Astrocyte of the hippocampus (primary cell): ENCODE results near the gene KSR1.
A peak's percentile ranks its signal among the peaks of the same experiment; 100 is the strongest.

Experiments used
- DNase-seq: peaks from one replicate; pipeline ENCODE4 v3.0.0; 2011; ENCODE audit warnings: low read depth, low spot score

The KSR1 gene

DNA sequence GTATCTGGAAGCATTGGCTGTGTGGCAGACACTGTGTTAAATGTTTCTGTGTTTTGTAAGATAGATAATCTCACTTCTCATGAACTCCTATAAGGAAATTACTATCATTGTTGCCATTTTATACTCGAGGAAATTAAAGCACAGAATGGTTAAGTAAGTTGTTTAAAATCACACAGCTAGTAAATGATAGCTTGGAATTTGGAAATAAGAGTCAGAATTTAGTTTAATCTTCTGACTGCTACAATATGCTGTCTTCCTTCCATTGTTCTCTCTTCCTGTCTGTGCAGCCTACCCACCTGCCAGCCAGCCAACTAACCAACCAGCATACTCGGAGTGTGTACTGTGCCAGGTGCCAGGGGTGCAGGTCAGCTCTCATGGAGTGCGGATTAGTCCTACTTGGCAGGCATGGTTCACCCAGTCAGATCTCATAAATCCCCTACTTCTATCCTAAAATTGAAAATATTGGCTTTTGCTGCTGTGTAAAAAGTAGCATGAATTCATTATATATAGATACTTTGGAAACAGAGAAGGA is 94.8 kb downstream of the KSR1 start:
- no peak for DNase-seq

DNA sequence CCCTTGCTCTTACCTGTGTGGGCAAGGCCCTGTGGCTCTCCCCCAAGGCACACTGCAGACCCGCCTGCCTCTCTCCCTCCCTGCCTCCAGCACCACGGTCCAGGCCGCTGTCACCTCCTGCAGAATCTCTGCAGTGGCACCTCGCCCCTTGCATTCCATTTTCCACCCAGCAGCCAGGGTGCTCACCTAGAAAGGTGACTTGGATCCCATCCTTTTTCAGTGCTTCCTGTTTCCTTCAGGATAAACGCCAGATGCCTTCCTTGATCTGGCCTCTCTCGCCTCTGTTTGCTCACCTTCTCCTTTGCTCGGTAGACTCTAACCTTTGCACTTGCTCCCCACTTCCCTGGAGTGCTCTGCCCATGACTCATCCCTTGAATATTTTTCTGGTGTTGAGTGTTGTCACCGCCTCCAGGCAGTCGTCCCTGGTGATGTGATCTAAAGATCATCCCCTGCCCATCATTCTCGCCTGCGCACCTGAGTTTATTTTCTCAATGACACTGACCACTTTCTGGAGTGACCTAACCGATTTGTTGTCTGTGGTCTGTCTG is 95.5 kb downstream of the KSR1 start:
- no peak for DNase-seq

DNA sequence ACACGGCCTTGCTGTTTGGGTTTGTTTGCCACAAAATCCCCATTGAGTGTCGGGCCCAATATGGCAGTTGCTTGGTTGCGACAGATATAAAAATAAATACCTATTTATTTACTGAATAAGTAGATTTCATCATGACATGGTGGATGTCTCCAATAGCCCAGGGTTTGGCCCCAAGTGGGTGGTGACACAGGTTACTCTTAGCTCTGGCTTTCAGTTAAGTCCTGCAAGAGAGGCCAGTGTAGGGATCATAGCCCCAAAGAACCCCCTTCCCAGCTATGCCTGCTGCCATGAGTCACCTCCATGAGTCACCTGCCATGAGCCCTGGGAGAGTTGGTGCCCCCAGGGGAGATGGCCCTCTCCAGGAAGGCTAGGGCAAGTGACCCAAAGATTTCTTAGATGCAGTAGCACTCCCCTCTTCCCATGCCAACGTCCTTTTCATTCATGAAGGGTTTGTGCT is 96.1 kb downstream of the KSR1 start:
- peak; percentile 70 for DNase-seq

DNA sequence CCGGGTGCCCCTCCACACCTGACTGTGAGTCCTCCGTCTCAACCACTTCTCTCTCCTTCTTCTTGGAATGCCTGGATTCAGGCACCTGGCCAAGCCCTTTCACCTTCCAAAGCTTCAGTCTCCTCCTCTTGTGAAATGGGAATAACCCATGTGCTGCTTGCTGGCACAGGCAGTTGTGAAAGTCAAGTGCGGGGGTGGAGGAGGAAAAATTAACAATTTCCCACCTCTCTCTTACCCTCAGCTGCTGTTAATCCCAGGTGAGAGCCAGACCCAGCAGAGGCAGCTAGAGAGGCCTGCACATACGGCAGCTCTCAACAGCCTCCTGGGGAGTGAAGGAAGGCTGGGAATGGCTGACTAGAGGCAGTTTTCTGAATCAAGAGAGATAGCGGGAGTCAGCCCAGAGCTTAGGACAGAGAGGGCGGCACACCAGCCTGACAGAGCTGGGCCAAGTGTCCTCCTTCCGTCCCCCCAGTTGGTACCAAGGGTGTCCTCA is 96.8 kb downstream of the KSR1 start:
- DNase-seq, result no peak

DNA sequence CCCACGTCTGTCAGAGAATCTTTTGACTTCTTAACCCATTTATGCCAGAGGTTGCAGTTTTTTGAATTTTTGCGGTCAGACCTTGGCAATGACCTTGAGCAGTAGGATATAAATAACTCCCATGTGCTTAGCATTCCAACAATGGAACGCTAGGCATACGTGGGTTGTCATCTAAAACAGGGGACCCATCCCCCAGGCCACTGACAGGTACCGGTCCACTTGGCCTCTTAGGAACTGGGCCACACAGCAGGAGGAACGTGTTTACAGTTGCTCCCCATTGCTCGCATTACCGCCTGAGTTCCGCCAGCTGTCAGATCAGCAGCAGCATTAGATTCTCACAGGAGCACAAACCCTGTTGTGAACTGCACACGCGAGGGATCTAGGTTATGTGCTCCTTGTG is 97.9 kb downstream of the KSR1 start:
- DNase-seq, result no peak

DNA sequence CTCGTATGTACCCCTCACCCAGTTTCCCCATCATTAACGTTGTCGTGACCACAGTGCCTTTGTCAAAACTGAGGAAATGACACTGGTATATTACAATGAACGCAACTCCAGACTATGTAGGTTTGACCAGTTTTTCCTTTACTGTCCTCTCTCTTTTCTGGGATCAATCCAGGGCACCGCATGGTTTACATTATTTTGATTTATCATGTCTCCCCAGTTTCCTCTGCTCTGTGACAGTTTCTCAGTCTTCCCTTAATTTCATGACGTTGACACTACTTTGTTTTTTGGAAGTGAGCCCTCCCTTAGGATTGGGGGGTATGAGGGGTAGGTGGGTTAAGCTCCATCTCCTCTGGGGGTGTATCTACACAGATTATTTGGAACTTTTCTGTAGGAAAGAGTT is 98.7 kb downstream of the KSR1 start:
- DNase-seq, result no peak

DNA sequence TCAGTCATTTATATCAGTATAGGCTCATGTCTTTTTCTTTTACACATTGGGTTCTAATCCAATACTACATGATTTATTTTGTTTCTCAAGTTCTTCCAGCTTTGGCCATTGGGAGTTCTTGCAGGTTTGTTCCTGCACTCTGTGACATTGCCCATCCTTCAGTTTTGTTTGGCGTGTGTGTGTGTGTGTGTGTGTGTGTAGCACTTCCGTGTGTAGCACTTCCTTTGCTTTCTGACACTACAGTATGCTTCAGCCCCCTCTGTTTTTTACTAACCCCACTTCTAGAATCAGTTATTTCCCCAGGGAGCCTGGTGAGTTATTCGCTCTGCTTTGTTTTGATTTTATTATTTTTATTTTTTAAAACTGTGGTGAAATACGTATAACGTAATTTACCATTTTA is 99.1 kb downstream of the KSR1 start:
- DNase-seq, result no peak

DNA sequence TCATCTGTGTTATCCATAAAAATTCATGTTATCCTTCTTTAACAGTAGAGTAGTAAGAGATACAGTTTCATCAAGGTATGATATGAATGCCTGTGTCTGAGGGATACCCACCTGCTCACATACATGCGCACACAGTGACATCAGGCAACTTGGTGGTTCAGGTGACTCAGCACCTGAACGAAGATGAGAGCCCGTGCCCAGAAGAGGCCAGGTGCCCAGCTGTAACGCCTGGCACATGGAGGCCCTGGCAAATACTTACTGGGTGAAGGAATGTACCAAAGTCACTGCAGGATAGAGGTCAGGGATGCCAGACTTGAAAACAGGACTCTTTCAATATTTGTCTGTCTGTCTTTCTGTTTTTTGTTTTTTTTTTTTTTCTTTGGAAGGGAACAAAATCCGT is 102.1 kb downstream of the KSR1 start:
- no peak for DNase-seq

DNA sequence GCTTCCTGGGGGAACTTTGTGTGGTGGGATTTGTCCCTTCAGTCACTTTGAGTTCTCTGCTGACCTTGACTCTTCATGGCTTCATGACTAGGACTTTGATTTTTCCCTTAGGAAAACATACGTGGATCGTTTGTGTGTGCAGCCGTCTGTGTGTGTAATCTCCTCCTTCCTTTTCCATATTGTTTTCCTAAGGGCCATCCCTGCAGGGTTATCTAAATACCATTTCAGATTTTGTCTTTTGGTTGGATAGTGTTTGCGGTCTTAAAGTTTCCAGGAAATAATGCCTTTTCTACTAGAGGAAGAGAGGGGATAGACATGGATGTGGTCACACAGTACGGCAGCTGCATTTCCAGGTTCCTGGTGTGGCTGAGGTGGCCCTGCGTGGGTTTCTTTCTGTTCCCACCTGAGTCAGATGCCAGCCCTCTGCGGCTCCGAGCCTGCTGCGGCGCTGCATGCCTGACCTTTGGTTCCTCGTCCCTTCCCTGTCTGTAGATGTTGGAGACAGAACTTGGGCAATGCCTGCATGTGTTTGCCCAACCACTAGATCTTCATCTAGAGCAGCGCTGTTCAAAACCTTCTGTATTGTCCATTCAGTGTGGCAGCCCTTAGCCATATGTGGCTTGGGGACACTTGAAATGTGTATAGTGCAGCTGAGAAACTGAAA is 102.7 kb downstream of the KSR1 start:
- DNase-seq, result no peak

DNA sequence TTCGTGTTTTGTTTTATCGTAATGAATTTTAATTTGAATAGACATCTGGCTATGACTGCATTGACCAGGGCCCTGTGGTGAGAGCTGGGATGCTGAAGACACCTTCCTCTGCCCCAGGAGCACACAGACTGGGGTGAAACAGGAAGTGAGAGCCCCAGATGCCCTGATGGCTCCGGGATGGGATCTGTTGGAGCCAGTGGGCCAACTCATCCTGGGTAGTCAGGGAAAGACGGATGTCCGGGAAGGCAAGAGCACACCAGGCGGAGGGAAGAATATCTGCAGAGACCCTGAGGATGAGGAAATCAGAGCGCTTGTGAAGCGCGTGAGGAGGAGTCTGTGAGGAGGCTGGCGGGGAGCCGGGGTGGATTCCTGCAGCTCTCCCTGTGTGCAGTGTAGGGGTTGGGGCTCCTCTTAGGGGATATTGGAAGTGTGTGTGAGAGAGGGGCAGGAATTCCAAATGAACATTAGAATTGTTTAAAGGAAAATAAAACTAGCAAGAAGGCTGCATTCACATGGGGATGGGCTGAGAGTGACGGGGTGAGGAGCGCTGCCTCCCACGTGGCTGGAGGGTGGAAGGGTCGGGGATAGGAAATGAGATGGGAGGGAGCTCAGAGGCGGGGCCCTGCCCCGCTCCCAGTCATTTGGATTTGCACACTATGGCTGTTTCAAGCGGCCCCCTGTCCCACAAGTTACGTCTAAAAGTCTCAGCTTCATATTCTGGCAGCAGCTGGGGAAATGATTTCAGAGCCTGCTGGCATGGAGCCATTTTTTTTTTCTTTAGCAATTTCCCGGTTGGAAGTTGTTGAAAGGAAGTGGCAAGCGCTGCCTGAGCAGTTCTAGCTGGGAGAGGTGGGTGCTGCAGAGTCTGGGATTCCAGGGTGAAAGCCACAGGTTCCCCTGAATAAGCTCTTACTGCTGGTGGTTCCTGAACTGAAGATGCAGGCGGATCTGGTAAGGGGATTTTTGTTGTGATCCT is 103.5 kb downstream of the KSR1 start:
- DNase-seq, result peak; percentile 83

DNA sequence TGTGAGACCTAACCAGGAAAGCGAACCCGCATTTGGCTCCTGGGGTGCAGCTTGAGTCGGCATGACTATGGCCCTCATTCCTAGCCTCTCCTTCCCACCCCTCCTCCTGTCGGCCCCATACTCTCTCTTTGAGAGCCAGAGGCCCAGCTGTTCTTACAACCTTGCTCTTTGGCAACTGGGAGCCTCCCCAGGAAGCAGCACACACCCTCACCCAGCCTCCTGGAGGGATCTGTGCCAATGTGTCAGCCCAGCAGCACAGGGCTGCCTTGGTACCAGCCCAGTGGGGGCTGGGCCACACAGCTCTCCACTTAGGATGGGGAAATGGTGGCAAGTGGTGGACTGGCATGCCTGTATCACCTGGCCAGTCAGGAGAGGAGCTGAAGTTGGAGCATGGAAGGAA is 104.4 kb downstream of the KSR1 start:
- no peak for DNase-seq

DNA sequence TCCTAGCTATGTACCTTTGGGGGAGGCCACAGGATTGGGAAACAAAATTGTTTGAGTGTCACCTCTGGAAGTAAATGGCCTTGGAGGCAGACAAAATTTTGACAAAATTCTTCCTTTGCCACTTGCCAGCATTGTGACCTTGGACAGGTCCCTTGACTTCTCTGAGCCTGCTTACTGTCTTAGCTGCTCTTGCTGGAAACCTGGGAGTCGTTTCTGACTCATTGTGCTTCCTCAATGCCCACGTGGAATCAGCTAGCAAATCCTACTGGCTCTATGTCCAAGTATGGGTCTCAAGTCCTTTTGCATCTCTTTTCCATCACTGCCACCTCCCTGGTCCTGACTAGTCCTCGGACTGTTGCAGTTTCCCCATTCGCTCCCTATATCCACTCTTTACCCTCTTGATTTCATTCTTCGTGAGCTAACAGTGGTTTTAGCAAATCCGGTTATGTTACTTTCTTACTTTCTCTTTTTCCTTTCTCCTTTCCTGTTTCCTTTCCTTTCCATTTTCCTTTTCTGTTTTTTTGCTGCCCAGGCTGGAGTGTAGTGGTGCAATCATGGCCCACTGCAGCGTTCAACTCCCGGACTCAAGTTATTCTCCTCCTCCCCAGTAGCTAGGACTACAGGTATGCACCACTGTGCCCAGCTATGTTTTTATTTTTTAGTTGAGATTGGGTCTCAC is 106.7 kb downstream of the KSR1 start:
- DNase-seq, result no peak

DNA sequence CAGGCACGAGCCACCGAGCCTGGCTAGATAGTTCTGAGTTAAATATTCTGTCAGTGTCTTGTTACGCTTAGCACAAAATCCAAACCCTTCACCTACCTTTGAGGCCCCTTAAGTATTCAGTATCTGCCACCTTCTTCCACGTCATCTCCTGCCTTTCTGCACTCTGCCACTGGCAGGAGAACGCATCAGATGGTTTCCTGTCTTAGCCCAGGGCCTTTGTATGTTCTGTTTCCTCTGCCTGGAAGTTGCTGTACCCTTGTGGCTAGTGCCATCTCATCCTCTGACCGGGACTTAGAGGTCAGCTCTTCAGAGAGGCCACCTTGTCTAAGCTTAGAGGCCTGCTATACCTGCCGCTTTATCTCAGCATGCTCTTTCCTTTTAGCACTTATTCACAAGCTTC is 107.3 kb downstream of the KSR1 start:
- DNase-seq, result no peak

DNA sequence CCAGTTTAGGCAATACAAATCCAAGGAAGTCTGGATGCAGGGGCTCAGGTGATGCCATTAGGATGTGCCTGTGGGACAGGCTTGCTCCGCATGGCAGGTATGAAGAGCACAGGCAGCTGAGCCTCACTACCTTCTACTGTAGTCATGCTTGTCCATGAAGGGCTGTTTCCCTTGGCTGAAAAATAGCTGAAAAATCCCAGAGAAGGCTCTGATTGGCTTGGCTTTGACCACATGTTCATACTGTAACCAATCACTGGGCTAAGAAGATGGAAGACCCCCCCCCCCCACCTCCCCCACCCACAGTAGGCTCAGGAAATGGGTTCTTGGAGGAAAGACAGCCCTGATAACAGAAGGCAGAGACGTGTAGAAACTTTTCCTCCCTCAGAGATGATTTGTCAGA is 108.2 kb downstream of the KSR1 start:
- no peak for DNase-seq

DNA sequence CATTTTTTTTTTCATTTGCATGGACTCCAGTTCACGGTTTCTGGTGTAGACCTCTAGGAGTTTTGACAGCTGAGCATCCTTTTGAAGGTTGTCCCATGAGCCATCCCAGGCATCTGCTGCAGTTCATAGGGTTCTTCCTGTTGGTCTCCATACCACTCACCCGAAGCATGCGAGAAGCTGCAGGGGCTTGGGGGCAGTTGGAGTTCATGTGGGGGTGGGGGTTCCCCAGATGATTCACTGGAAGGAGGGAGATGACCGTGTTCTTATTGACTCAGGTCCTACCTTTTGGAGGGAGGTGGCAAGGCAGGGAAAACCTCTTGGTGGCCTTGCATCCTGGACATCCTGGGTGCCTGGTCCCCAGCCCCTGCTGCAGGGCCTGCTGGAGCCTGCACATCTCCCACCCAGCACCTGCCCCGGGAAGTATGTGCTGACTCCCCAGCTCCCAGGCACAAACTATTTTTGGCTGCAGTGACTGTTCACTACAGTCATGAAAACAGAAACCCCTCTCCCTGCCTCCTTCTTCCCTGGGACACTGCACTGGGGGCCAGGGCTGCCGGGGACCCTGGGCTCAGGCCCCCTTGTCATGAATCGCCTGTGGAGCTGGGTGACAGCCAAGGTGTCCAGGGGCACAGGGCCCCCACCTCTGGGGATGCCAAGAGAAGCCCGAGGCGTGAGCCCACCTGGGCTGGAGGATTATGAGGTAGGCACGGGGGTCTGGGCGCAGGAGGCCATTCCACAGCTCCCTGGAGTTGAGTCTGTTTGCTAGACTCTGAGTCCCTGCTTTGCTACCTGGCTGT is 109.8 kb downstream of the KSR1 start:
- DNase-seq, result no peak

DNA sequence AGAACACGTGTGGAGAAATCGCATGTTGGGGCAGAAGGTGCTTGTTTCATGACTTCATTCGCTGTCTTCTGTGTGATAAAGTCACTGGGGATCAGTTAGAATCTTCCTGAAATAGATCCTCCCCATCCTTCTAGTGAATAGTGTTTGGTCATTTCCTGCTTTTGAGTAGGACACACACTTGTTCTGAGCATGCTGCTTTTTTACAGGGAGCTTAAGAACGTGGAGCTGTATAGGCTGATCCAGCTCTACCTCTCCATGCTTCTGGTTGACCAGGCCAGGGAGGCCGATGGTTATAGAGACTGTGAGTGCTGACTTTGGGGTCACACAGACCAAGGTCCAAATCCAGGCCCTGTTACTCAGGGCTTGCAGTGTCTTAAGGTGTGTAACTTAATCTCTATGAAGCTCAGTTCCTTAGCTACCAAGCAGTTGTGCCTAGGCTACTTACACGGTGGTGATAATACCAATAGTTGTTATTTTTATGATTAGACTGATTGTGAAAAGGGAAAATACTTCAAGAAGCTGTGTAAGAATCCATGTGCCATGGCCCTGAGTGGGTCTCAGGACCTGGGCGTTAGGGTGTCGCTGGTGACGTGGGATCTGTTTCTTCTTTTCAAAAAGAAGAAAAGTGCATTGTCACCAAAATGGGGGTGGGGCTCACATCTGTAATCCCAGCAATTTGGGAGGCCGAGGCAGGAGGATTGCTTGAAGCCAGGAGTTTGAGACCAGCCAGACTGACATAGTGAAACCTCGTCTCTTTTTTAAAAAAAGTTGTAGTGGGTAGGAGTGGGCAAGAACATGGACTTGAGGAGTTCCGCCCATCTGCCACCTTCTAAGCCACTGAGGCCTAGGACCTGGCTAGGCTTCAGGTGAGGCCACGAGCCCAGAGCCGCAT is 110.7 kb downstream of the KSR1 start:
- no peak for DNase-seq

DNA sequence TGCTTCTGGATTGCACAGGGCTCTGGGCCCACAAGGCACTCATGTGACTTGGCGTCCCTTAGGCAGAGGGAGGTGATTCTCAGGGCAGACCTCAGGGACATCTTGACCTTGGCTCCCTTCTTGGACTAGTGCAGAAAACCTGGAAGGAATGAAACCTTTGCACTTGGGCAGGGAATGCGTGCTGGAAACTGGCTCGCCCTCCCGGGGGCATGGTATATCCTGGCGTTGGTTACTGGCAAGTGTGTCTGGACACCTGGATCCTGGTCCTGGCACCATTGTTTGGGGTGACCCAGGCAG is 111.3 kb downstream of the KSR1 start:
- DNase-seq, result no peak

DNA sequence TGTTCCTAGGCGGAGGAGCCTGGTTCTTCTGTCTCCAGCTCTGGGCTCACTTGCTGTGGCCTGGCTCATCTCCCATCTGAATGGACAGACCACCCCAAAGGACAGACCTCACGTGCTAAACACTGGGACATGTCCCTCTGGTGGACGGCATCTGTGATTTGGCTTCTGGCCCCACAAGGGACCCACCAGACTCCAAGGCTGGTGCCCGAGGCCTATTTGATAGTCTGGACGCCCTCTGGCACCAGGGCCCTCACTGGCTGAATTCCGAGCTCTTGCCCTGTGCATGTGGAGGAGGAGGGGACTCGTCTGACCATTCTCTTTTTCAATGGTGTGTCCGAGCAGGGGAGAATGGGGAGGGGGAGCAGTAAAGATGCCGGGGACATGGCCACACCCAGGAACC is 112.0 kb downstream of the KSR1 start:
- no peak for DNase-seq

DNA sequence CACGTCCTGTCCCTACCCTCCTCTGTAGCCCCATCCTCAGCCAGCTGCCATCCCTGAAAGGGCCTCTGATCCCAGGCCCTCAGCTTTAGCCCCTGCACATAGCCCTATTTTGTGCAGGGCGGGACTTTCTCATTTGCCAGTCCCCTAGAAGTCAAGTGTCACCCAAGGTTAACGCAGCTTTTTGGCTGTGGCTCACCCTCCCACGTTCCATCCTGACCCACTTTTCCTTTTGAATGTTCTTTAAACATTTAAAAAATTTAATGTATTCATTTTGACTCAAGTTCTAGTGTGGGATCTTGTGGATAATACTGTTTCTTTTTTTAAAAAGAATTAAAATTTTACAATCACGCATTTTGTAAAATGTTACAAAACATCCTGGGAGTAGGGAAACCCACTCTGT is 112.6 kb downstream of the KSR1 start:
- DNase-seq, result no peak

DNA sequence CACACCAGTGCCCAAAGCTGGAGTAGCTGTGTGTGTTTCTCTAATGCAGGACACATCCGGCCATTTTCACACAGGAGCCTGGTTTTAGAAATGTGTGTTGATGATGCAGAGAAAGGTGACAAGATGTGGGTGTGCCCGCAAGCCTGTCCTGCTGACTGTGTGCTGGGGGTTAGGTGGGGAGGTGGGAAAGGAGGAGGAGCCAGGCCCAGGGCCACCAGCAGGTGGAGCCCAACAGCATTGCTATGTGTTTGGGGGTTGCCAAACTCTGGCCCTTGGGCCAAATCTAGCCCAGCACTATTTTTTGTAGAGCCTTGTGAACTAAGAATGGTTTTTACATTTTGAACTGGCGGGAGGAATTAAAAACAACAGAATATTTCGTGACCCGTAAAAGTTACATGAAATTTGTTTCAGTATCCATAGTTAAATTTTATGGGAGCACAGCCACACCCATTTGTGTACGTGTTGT is 113.0 kb downstream of the KSR1 start:
- no peak for DNase-seq
